Measurements from ENCODE around the gene APBB2.

DNA sequence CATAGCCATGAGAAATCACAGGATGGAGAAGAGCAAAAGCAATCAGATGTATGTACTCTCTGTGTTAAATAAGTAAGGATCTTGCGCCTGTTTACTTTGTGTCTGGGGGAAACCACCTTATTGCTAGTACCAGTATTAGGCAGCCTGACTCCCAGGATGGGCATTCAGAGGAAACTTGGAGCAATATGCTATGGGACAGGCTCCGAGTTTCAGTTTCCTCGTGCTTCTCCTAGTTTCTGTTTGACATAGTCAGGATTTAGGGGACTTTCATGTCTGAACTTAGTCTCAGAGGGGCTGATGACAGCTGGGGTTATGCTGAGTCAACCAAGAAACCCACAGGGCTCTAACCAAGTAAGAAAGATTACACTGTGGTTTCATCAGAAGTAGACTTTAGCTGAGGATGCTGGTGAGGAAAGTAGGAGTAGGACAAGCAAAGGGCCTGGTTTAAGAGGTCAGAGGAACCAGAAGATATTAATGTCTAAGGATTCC, 451.1 kb downstream of the APBB2 start:
- TF ChIP-seq, protein P1, sequence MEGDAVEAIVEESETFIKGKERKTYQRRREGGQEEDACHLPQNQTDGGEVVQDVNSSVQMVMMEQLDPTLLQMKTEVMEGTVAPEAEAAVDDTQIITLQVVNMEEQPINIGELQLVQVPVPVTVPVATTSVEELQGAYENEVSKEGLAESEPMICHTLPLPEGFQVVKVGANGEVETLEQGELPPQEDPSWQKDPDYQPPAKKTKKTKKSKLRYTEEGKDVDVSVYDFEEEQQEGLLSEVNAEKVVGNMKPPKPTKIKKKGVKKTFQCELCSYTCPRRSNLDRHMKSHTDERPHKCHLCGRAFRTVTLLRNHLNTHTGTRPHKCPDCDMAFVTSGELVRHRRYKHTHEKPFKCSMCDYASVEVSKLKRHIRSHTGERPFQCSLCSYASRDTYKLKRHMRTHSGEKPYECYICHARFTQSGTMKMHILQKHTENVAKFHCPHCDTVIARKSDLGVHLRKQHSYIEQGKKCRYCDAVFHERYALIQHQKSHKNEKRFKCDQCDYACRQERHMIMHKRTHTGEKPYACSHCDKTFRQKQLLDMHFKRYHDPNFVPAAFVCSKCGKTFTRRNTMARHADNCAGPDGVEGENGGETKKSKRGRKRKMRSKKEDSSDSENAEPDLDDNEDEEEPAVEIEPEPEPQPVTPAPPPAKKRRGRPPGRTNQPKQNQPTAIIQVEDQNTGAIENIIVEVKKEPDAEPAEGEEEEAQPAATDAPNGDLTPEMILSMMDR (IDR thresholded peaks at IDR 0.05), result no peak
- no peak for TF ChIP-seq POLR2A (IDR thresholded peaks at IDR 0.05)
